Measurements from ENCODE around the gene FADS6. TPM values are rescaled to one million over a fixed set of nuclear protein-coding genes. Genes with fewer than 3 reads are reported as not detected.

The FADS6 gene
- total and polyA plus RNA-seq, 2 donors (not counting 3 experiments of a cell fraction or from before 2014, with no cell fraction given): not detected

DNA sequence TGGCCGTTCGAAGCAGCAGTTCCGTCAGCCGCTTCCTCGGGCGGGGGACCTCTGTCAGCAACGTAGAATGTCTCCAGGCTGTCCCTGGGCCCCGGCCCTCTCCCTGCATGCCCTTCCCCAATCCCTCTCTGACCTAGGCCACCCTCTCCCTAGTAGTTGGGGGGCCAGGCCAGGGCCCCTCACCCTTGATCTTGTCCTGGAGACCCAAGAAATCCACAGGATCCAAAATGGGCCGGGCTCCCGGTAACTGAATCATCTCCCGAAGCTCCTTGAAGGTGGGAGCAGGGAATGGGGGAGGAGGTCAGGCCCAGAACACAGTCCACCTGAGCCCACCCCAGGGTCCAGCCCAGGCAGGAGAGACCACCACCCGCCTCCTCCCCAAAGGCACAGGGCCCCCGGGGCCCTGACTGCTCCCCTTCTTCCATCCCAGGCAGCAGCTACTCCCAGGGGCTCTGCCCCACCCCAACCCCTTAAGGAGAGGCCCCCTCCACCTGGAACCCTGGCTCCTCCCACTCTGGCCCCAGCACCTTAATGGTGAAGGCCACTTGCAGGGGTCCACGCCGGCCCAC lies 29.1 kb downstream of the FADS6 start:
- no peak for DNase-seq (ENCODE audit: low read depth, low spot score)
- Histone ChIP-seq H3K36me3 (ENCODE audit: control insufficient read depth in 2 of 2, extremely low read depth in 1 of 2, insufficient read depth in 2 of 2, low read length in 2 of 2) (no peaks in the 10 kb centered on the region), H3K79me2 (ENCODE audit: control insufficient read depth, insufficient read depth, low read length) (no peaks in the 10 kb centered on the region), H3K4me1 (ENCODE audit: control insufficient read depth, extremely low read depth, insufficient read depth, low read length) (peaks cover 18% of the 10 kb centered on the region), H3K9me1 (replicated peaks; ENCODE audit: control insufficient read depth, extremely low read depth, insufficient read depth, low read length) (no peaks in the 10 kb centered on the region), H3K4me2 (ENCODE audit: insufficient read depth, low read length) (no peak overlapping the region), H3K9ac (replicated peaks; ENCODE audit: extremely low read depth, insufficient read depth, low read length) (no peak overlapping the region), H3K27ac (ENCODE audit: insufficient read depth, low read depth, low read length) (no peak overlapping the region), H2AFZ (ENCODE audit: low read depth, low read length) (no peak overlapping the region), H4K20me1 (replicated peaks; ENCODE audit: control insufficient read depth, extremely low read depth, insufficient read depth, low read length) (no peaks in the 10 kb centered on the region), H3K4me3 (replicated peaks in 1 of 3; ENCODE audit: insufficient read depth in 1 of 3, low read depth in 1 of 3, low read length in 3 of 3) (no peak overlapping the region), H3K27me3 (ENCODE audit: control insufficient read depth in 2 of 2, insufficient read depth in 2 of 2, low read length in 2 of 2) (peaks cover 13 to 23% of the 10 kb centered on the region in 2 experiments), H3K9me3 (replicated peaks; ENCODE audit: control insufficient read depth, insufficient read depth, low read length) (no peaks in the 10 kb centered on the region)
- CTCF ChIA-PET: interaction anchor here (3.4 to 14.2 kb wide), 4 partner anchors 9 to 118 kb away, joined by 29 to 325 read pairs (median 155); partner anchors contain the start of gene FDXR
- BruUV-seq (replicated peaks): no TSS peak
- dilution Hi-C loops (cut with MboI; ENCODE audit: extremely low pct_ligation_motif_present, low sequenced_read_pairs) (no loop called here), intact Hi-C loops (cut with micrococcal nuclease) (no loop called here)
- POLR2A ChIA-PET: no interaction called here
- TF ChIP-seq, protein P1, sequence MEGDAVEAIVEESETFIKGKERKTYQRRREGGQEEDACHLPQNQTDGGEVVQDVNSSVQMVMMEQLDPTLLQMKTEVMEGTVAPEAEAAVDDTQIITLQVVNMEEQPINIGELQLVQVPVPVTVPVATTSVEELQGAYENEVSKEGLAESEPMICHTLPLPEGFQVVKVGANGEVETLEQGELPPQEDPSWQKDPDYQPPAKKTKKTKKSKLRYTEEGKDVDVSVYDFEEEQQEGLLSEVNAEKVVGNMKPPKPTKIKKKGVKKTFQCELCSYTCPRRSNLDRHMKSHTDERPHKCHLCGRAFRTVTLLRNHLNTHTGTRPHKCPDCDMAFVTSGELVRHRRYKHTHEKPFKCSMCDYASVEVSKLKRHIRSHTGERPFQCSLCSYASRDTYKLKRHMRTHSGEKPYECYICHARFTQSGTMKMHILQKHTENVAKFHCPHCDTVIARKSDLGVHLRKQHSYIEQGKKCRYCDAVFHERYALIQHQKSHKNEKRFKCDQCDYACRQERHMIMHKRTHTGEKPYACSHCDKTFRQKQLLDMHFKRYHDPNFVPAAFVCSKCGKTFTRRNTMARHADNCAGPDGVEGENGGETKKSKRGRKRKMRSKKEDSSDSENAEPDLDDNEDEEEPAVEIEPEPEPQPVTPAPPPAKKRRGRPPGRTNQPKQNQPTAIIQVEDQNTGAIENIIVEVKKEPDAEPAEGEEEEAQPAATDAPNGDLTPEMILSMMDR (IDR thresholded peaks at IDR 0.05; ENCODE audit: extremely low read depth in 1 of 2, insufficient read depth in 1 of 2, low read depth in 1 of 2, low read length in 2 of 2): no peak
- TF ChIP-seq POLR2AphosphoS5 (IDR thresholded peaks at IDR 0.05; ENCODE audit: insufficient read depth, low read depth, low read length) (no peak), EZH2 (IDR thresholded peaks at IDR 0.05; ENCODE audit: borderline replicate concordance, low read depth, low read length, severe bottlenecking) (no peak), GATA2 (IDR thresholded peaks at IDR 0.05; ENCODE audit: insufficient read depth, insufficient read length, low read depth, low read length) (no peak), FOS (IDR thresholded peaks at IDR 0.05; ENCODE audit: borderline replicate concordance, insufficient read depth, low read length) (no peak), MYC (IDR thresholded peaks at IDR 0.05; ENCODE audit: low read depth, low read length) (no peak), JUN (IDR thresholded peaks at IDR 0.05; ENCODE audit: borderline replicate concordance, insufficient read depth, insufficient read length, low read depth) (no peak), POLR2A (IDR thresholded peaks at IDR 0.05; ENCODE audit: low read depth, low read length) (no peak)
- TF ChIP-seq, protein P2, sequence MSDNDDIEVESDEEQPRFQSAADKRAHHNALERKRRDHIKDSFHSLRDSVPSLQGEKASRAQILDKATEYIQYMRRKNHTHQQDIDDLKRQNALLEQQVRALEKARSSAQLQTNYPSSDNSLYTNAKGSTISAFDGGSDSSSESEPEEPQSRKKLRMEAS (IDR thresholded peaks at IDR 0.05; ENCODE audit: insufficient read depth, insufficient read length): no peak
- no peak for FAIRE-seq

Measured in endothelial cell of umbilical vein (primary cell).